H9 (cell line): ENCODE measurements around the gene CBY3. TPM values are rescaled to one million over a fixed set of nuclear protein-coding genes. Genes with fewer than 3 reads are reported as not detected.

ENCODE experiments used
- DNase-seq: peaks from one replicate; pipeline ENCODE4 v3.0.0-alpha.2; 2017
- H2AFZ ChIP-seq: one replicate; pipeline ENCODE4 v1.6.1; 2013; ENCODE audit warnings: mild to moderate bottlenecking, low read length, control low read depth, moderate library complexity
- H2AK5ac ChIP-seq: 2 replicates; pipeline ENCODE4 v1.6.1; 2013; ENCODE audit warnings: low read length, control low read depth, mixed read lengths; ENCODE audit not compliant: insufficient read length
- H2BK120ac ChIP-seq: one replicate; pipeline ENCODE4 v1.6.1; 2013; ENCODE audit warnings: low read depth, mild to moderate bottlenecking, low read length, control low read depth, inconsistent platforms; ENCODE audit not compliant: poor library complexity, severe bottlenecking
- H2BK12ac ChIP-seq: 2 replicates; pipeline ENCODE4 v1.6.1; 2013; ENCODE audit warnings: low read length, control low read depth, mixed read lengths, low read depth; ENCODE audit not compliant: insufficient read length
- H2BK15ac ChIP-seq: 2 replicates; pipeline ENCODE4 v1.6.1; 2013; ENCODE audit warnings: low read depth, low read length, control low read depth
- H2BK20ac ChIP-seq: one replicate; pipeline ENCODE4 v1.6.1; 2013; ENCODE audit warnings: low read depth, mild to moderate bottlenecking, low read length, control low read depth, inconsistent platforms; ENCODE audit not compliant: poor library complexity, severe bottlenecking
- H2BK5ac ChIP-seq: 2 replicates; pipeline ENCODE4 v1.6.1; 2013; ENCODE audit warnings: low read length, control low read depth, mixed read lengths; ENCODE audit not compliant: insufficient read length
- H3K14ac ChIP-seq: 2 replicates; pipeline ENCODE4 v1.6.1; 2013; ENCODE audit warnings: low read length, control low read depth; ENCODE audit not compliant: insufficient read depth
- H3K18ac ChIP-seq: 2 replicates; pipeline ENCODE4 v1.6.1; 2013; ENCODE audit warnings: low read depth, mild to moderate bottlenecking, mixed read lengths, low read length, control low read depth; ENCODE audit not compliant: insufficient read length
- H3K23ac ChIP-seq: 2 replicates; pipeline ENCODE4 v1.6.1; 2013; ENCODE audit warnings: low read length, control low read depth, mixed read lengths, low read depth; ENCODE audit not compliant: insufficient read length
- H3K23me2 ChIP-seq: 2 replicates; pipeline ENCODE4 v1.6.1; 2013; ENCODE audit warnings: low read depth, mild to moderate bottlenecking, mixed read lengths, low read length, control low read depth; ENCODE audit not compliant: insufficient read length, poor library complexity, severe bottlenecking
- H3K27ac ChIP-seq: 2 replicates; pipeline ENCODE4 v1.5.1; 2013; ENCODE audit warnings: low read length, control low read depth, mixed read lengths, low read depth; ENCODE audit not compliant: insufficient read length
- H3K27me3 ChIP-seq: 2 replicates; pipeline ENCODE4 v1.6.1; 2013; ENCODE audit warnings: low read length, control low read depth, inconsistent platforms; ENCODE audit not compliant: insufficient read depth
- H3K4ac ChIP-seq: 2 replicates; pipeline ENCODE4 v1.6.1; 2013; ENCODE audit warnings: low read depth, mild to moderate bottlenecking, control low read depth, inconsistent platforms, low read length, moderate library complexity
- H3K4me1 ChIP-seq: 2 replicates; pipeline ENCODE4 v1.6.1; 2013; ENCODE audit warnings: low read length, control low read depth, inconsistent platforms; ENCODE audit not compliant: insufficient read depth
- H3K4me2 ChIP-seq: 2 replicates; pipeline ENCODE4 v1.6.1; 2013; ENCODE audit warnings: low read length, control low read depth, mixed read lengths; ENCODE audit not compliant: insufficient read length, insufficient read depth
- H3K56ac ChIP-seq: 2 replicates; pipeline ENCODE4 v1.6.1; 2013; ENCODE audit warnings: low read depth, mild to moderate bottlenecking, mixed read lengths, low read length, control low read depth; ENCODE audit not compliant: insufficient read length
- H3K79me1 ChIP-seq: 2 replicates; pipeline ENCODE4 v1.6.1; 2013; ENCODE audit warnings: low read depth, mild to moderate bottlenecking, moderate library complexity, low read length, control low read depth, inconsistent platforms; ENCODE audit not compliant: insufficient read depth, poor library complexity, severe bottlenecking
- H3K79me2 ChIP-seq: 2 replicates; pipeline ENCODE4 v1.6.1; 2013; ENCODE audit warnings: low read length, control low read depth, inconsistent platforms; ENCODE audit not compliant: insufficient read depth
- H3K9ac ChIP-seq: 2 replicates; pipeline ENCODE4 v1.6.1; 2013; ENCODE audit warnings: low read length, control low read depth, mixed read lengths; ENCODE audit not compliant: insufficient read length; ENCODE audit errors: extremely low read depth
- H3K9me3 ChIP-seq: one replicate; pipeline ENCODE4 v1.6.1; 2013; ENCODE audit warnings: low read depth, low read length, inconsistent platforms; ENCODE audit not compliant: control insufficient read depth
- H3T11ph ChIP-seq: one replicate; pipeline ENCODE4 v1.6.1; 2013; ENCODE audit warnings: mild to moderate bottlenecking, low read length, control low read depth, inconsistent platforms
- H4K20me1 ChIP-seq: one replicate; pipeline ENCODE4 v1.6.1; 2013; ENCODE audit not compliant: control insufficient read depth, insufficient read length, insufficient read depth
- H4K5ac ChIP-seq: 2 replicates; pipeline ENCODE4 v1.6.1; 2013; ENCODE audit warnings: low read depth, mild to moderate bottlenecking, mixed read lengths, low read length, control low read depth; ENCODE audit not compliant: insufficient read length
- H4K8ac ChIP-seq: replicated peaks from 2 replicates; pipeline ENCODE4 v1.6.1; 2013; ENCODE audit warnings: low read length, control low read depth, mixed read lengths, low read depth; ENCODE audit not compliant: insufficient read length
- H4K91ac ChIP-seq: 2 replicates; pipeline ENCODE4 v1.6.1; 2013; ENCODE audit warnings: low read depth, mild to moderate bottlenecking, moderate library complexity, mixed read lengths, low read length, control low read depth; ENCODE audit not compliant: insufficient read length
- H3K27ac Mint-ChIP-seq, 3 experiments: 2 replicates in 2 of 3; 3 replicates in 1 of 3; pipeline ENCODE4 v1.8.0; 2020 to 2021; ENCODE audit warnings: mixed read lengths in 3 of 3, mild to moderate bottlenecking in 1 of 3, moderate library complexity in 1 of 3
- H3K27me3 Mint-ChIP-seq: 2 replicates; pipeline ENCODE4 v1.8.0; 2021; ENCODE audit warnings: low read depth, mild to moderate bottlenecking, moderate library complexity, mixed read lengths
- H3K36me3 Mint-ChIP-seq, 3 experiments: 2 replicates in 2 of 3; 3 replicates in 1 of 3; pipeline ENCODE4 v1.8.0; 2020 to 2021; ENCODE audit warnings: low read depth in 3 of 3, mixed read lengths in 3 of 3; ENCODE audit not compliant: insufficient read depth in 1 of 3
- H3K4me1 Mint-ChIP-seq, 2 experiments: 2 replicates each; pipeline ENCODE4 v1.8.0; 2020; ENCODE audit warnings: mixed read lengths in 2 of 2
- H3K4me3 Mint-ChIP-seq, 2 experiments: 2 replicates in 1 of 2; 3 replicates in 1 of 2; pipeline ENCODE4 v1.8.0; 2020 to 2021; ENCODE audit warnings: mild to moderate bottlenecking in 2 of 2, mixed read lengths in 2 of 2, moderate library complexity in 1 of 2
- H3K9me3 Mint-ChIP-seq, 2 experiments: 2 replicates in 1 of 2; 3 replicates in 1 of 2; pipeline ENCODE4 v1.8.0; 2020; ENCODE audit warnings: mild to moderate bottlenecking in 2 of 2, mixed read lengths in 2 of 2, moderate library complexity in 1 of 2
- WGBS: extraction: QIAGEN DNeasy Blood & Tissue Kit; methylation state at CpG from one replicate; pipeline ENCODE4 v1.1.7; 2013; ENCODE audit warnings: missing lambda C conversion rate, low lambda C conversion rate, mixed read lengths; ENCODE audit not compliant: insufficient read length; ENCODE audit errors: extremely low coverage; 5-methylcytosine and 5-hydroxymethylcytosine counted together
- total RNA-seq: library from RNA; stranded (reverse); gene quantifications from 2 replicates; pipeline ENCODE4 v1.2.1, GENCODE V29; 2021
- TF ChIP-seq, protein P1 (sequence below): fragments of 200-600 bp; sonication (generic); conservative IDR thresholded peaks from 3 replicates; pipeline ENCODE4 v1.8.0; 2021; ENCODE audit warnings: antibody characterized with exemption, mild to moderate bottlenecking

CBY3 gene
- total RNA-seq, 1 experiment from 2014 or later: 0.50 TPM

DNA sequence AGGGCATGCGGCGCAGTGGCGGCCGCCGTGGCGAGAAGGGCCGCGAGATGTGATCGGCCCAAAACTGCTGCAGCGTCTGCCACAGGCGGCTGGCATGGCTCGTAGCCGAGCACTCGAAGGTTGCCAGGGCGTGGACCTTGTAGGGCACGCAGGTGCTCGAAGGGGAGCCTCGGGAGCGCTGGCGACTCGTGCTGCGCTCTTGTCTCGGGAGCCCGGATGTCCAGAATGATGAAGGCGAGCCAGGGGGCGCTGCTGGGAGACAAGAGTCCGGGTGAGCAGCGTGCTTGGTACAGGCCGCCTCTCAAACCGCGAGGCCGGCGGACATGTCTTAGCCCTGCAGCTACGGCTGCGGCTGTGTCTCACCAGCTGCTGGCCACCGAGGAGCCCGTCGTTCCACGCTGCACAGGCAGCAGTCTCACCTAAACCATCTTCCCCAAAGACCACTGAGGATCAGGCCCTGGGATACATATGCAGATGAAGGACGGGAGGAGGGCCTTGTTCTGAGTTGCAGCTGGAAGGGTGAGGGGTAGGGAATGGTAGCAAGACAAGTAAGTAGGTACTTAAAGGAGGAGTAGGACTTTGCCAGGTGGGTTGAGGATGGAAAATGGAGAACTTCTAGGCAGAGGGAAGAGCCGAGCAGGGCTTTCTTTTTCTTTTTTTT lies 1.7 kb downstream of the CBY3 start:
- no peak overlapping the region for H3K4ac ChIP-seq
- no peak overlapping the region for H4K91ac ChIP-seq
- Mint-ChIP-seq H3K4me3 (peak overlapping the region; percentile 97), H3K9me3 (peaks cover 0 to 4% of the 10 kb centered on the region in 2 experiments; a peak in 2 of 5 replicates), H3K27ac (peak overlapping the region in 2 of 3 experiments; percentile 49 to 93; a peak in 5 of 7 replicates), H3K4me1 (peaks cover 15 to 19% of the 10 kb centered on the region in 2 experiments), H3K27me3 (peaks cover 4% of the 10 kb centered on the region), H3K36me3 (peaks cover 15 to 24% (median 23%) of the 10 kb centered on the region in 3 experiments)
- H3K79me2 ChIP-seq: no peaks in the 10 kb centered on the region
- peak; percentile 91 for DNase-seq
- no peak overlapping the region for H2AFZ ChIP-seq
- peak overlapping the region; percentile 85 for H3K18ac ChIP-seq
- no peak overlapping the region for H2BK20ac ChIP-seq
- no peak overlapping the region for H3K27ac ChIP-seq
- H4K5ac ChIP-seq: no peak overlapping the region
- H3K56ac ChIP-seq: no peak overlapping the region
- no peak overlapping the region for H2BK5ac ChIP-seq
- WGBS: no CpG with 5 or more reads among the region's 41 CpGs
- H3K4me1 ChIP-seq: peaks cover 2% of the 10 kb centered on the region; the same call in 1 of the 2 replicates
- no peak overlapping the region for H3T11ph ChIP-seq
- no peaks in the 10 kb centered on the region for H3K27me3 ChIP-seq
- H3K14ac ChIP-seq: peak overlapping the region; percentile 87
- H3K4me2 ChIP-seq: peak overlapping the region; percentile 49
- H2BK120ac ChIP-seq: no peak overlapping the region
- peak overlapping the region; percentile 28 for H3K9ac ChIP-seq
- H3K23ac ChIP-seq: no peak overlapping the region
- no peak overlapping the region for H4K8ac ChIP-seq
- peaks cover 15% of the 10 kb centered on the region for H3K23me2 ChIP-seq
- no peak overlapping the region for H2BK15ac ChIP-seq
- TF ChIP-seq, protein P1, sequence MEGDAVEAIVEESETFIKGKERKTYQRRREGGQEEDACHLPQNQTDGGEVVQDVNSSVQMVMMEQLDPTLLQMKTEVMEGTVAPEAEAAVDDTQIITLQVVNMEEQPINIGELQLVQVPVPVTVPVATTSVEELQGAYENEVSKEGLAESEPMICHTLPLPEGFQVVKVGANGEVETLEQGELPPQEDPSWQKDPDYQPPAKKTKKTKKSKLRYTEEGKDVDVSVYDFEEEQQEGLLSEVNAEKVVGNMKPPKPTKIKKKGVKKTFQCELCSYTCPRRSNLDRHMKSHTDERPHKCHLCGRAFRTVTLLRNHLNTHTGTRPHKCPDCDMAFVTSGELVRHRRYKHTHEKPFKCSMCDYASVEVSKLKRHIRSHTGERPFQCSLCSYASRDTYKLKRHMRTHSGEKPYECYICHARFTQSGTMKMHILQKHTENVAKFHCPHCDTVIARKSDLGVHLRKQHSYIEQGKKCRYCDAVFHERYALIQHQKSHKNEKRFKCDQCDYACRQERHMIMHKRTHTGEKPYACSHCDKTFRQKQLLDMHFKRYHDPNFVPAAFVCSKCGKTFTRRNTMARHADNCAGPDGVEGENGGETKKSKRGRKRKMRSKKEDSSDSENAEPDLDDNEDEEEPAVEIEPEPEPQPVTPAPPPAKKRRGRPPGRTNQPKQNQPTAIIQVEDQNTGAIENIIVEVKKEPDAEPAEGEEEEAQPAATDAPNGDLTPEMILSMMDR: peak; percentile 72
- no peaks in the 10 kb centered on the region for H3K9me3 ChIP-seq
- no peaks in the 10 kb centered on the region for H3K79me1 ChIP-seq
- H2AK5ac ChIP-seq: no peak overlapping the region
- no peaks in the 10 kb centered on the region for H4K20me1 ChIP-seq
- no peak overlapping the region for H2BK12ac ChIP-seq
